AG08395 (cell line): ENCODE results near the gene RND2.

ENCODE experiments used
- DNase-seq: peaks from one replicate; pipeline ENCODE4 v3.0.0; 2012; ENCODE audit warnings: mixed read lengths, low spot score

The RND2 gene

GRCh38 chr17:43079641-43080302 is 54.7 kb downstream of the RND2 start:
- no peak for DNase-seq
